Stimulated activated naive CD8-positive, alpha-beta T cell treated with anti-CD3 and anti-CD28 coated beads, Interleukin-15, amount 100 ng/mL, for 72 hours (primary cell): ENCODE results near the gene SPG11.
"Not testable (repeated sequence)": the region's sequence is repeated elsewhere in the genome, so short reads cannot be mapped to it uniquely, and the experiment has no call there.

Experiments
- ATAC-seq: fragments of 150-1000 bp; cut with Tn5 transposase; 2 replicates; pipeline ENCODE4 v1.10.0; 2021; ENCODE audit warnings: mild to moderate bottlenecking, moderate library complexity
- DNase-seq, 2 donors: peaks; one replicate each; pipeline ENCODE4 v3.0.0; 2021 to 2022
- H3K27ac Mint-ChIP-seq, 2 donors: one replicate each; pipeline ENCODE4 v1.8.0; 2022; ENCODE audit warnings: mild to moderate bottlenecking in 2 of 2, mixed read lengths in 2 of 2, moderate library complexity in 2 of 2
- H3K27me3 Mint-ChIP-seq: one replicate; pipeline ENCODE4 v1.8.0; 2022; ENCODE audit warnings: mixed read lengths
- H3K4me1 Mint-ChIP-seq: one replicate; pipeline ENCODE4 v1.8.0; 2022; ENCODE audit warnings: mild to moderate bottlenecking, mixed read lengths
- H3K4me3 Mint-ChIP-seq, 2 donors: one replicate each; pipeline ENCODE4 v1.8.0; 2022; ENCODE audit warnings: mild to moderate bottlenecking in 2 of 2, mixed read lengths in 2 of 2, moderate library complexity in 1 of 2
- H3K9me3 Mint-ChIP-seq, 2 donors: one replicate each; pipeline ENCODE4 v1.8.0; 2022; ENCODE audit warnings: mixed read lengths in 2 of 2

Gene SPG11, protein sequence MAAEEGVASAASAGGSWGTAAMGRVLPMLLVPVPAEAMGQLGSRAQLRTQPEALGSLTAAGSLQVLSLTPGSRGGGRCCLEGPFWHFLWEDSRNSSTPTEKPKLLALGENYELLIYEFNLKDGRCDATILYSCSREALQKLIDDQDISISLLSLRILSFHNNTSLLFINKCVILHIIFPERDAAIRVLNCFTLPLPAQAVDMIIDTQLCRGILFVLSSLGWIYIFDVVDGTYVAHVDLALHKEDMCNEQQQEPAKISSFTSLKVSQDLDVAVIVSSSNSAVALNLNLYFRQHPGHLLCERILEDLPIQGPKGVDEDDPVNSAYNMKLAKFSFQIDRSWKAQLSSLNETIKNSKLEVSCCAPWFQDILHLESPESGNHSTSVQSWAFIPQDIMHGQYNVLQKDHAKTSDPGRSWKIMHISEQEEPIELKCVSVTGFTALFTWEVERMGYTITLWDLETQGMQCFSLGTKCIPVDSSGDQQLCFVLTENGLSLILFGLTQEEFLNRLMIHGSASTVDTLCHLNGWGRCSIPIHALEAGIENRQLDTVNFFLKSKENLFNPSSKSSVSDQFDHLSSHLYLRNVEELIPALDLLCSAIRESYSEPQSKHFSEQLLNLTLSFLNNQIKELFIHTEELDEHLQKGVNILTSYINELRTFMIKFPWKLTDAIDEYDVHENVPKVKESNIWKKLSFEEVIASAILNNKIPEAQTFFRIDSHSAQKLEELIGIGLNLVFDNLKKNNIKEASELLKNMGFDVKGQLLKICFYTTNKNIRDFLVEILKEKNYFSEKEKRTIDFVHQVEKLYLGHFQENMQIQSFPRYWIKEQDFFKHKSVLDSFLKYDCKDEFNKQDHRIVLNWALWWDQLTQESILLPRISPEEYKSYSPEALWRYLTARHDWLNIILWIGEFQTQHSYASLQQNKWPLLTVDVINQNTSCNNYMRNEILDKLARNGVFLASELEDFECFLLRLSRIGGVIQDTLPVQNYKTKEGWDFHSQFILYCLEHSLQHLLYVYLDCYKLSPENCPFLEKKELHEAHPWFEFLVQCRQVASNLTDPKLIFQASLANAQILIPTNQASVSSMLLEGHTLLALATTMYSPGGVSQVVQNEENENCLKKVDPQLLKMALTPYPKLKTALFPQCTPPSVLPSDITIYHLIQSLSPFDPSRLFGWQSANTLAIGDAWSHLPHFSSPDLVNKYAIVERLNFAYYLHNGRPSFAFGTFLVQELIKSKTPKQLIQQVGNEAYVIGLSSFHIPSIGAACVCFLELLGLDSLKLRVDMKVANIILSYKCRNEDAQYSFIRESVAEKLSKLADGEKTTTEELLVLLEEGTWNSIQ (N-terminal part only)

DNA sequence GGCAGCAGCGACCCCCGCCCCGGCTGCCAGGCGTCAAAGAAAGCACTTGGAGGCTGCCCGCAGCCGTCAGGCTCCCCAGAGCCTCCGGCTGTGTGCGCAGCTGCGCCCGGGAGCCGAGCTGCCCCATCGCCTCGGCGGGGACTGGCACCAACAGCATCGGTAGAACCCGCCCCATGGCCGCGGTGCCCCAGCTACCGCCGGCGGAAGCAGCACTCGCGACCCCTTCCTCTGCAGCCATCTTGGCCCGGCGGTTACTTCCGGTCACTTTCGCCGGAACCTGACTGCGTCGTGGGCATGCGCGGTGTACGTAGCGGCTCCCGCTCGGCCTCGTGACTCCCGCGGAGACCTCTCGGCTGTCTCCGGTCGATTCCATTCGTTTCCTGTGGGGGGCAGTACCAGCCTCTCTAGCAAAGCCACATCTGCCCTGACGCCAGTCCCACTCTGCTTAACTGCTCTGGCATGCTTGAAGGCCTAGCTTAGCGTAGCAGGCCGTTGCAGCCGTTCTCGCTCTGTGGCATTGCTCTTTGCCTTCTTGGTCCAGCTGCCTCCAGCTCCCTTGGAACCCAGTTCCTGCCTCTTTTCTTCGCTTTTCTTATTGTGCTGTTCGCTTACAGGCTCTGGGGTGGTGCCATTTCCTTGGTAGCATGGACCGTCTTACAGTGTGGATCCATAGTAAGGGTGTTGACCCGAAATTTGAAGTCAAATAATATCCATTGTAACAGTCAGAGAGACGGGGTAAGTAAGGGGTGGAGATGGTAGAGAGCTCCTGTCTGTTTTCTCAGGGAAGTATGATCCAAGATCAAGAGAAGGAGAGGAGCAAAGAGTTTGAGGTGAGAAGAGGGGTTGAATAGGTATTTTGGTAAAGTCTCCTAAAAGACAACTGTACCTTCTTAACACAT, at the start of gene SPG11:
SPG11 (minus strand) TSS at position 253 of the 899 bp plus-strand sequence; CDS start at position 238, 15 bp downstream.
- Mint-ChIP-seq H3K27ac (peak within 1 kb of the TSS; percentile 97 to 99), H3K4me3 (peak within 1 kb of the TSS; percentile 85 to 95), H3K9me3 (no peaks in the 10 kb centered on the region), H3K4me1 (peaks cover 68% of the 10 kb centered on the region), H3K27me3 (no peaks in the 10 kb centered on the region)
- peak; percentile 97 to 98 for DNase-seq
- ATAC-seq: peak; percentile 91

DNA sequence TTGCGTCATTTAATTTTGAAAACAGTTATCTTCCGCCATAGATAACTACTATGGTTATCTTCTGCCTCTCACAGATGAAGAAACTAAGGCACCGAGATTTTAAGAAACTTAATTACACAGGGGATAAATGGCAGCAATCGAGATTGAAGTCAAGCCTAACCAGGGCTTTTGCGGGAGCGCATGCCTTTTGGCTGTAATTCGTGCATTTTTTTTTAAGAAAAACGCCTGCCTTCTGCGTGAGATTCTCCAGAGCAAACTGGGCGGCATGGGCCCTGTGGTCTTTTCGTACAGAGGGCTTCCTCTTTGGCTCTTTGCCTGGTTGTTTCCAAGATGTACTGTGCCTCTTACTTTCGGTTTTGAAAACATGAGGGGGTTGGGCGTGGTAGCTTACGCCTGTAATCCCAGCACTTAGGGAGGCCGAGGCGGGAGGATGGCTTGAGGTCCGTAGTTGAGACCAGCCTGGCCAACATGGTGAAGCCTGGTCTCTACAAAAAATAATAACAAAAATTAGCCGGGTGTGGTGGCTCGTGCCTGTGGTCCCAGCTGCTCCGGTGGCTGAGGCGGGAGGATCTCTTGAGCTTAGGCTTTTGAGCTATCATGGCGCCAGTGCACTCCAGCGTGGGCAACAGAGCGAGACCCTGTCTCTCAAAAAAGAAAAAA, 49.0 kb upstream of the SPG11 start:
- ATAC-seq: peak; percentile 49
- peaks cover 75% of the 10 kb centered on the region for H3K4me1 Mint-ChIP-seq
- peak; percentile 74 to 79 for DNase-seq

DNA sequence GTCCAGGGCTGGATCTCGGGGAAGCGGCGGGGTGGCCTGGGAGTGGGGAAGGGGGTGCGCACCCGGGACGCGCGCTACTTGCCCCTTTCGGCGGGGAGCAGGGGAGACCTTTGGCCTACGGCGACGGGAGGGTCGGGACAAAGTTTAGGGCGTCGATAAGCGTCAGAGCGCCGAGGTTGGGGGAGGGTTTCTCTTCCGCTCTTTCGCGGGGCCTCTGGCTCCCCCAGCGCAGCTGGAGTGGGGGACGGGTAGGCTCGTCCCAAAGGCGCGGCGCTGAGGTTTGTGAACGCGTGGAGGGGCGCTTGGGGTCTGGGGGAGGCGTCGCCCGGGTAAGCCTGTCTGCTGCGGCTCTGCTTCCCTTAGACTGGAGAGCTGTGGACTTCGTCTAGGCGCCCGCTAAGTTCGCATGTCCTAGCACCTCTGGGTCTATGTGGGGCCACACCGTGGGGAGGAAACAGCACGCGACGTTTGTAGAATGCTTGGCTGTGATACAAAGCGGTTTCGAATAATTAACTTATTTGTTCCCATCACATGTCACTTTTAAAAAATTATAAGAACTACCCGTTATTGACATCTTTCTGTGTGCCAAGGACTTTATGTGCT, 48.4 kb upstream of the SPG11 start:
- Mint-ChIP-seq H3K27ac (peak overlapping the region; percentile 99 to 100), H3K9me3 (no peaks in the 10 kb centered on the region), H3K4me3 (peak overlapping the region; percentile 97 to 98), H3K4me1 (peaks cover 69% of the 10 kb centered on the region), H3K27me3 (no peaks in the 10 kb centered on the region)
- ATAC-seq: peak; percentile 55
- peak; percentile 77 to 79 for DNase-seq

More for the DNA sequence above, 49.0 kb upstream of the SPG11 start:
- Mint-ChIP-seq H3K9me3 (no peaks in the 10 kb centered on the region), H3K27me3 (no peaks in the 10 kb centered on the region), H3K4me3 (peak overlapping the region; percentile 97 to 98), H3K27ac (peak overlapping the region; percentile 99 to 100)

DNA sequence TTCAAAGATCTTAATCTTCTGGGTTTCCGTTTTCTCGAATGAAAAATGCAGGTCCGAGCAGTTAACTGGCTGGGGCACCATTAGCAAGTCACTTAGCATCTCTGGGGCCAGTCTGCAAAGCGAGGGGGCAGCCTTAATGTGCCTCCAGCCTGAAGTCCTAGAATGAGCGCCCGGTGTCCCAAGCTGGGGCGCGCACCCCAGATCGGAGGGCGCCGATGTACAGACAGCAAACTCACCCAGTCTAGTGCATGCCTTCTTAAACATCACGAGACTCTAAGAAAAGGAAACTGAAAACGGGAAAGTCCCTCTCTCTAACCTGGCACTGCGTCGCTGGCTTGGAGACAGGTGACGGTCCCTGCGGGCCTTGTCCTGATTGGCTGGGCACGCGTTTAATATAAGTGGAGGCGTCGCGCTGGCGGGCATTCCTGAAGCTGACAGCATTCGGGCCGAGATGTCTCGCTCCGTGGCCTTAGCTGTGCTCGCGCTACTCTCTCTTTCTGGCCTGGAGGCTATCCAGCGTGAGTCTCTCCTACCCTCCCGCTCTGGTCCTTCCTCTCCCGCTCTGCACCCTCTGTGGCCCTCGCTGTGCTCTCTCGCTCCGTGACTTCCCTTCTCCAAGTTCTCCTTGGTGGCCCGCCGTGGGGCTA, 47.8 kb upstream of the SPG11 start, which contains the start of the genes B2M and PATL2:
B2M (plus strand) TSS at position 422 of the 647 bp plus-strand sequence; CDS start at position 452, 30 bp downstream.
PATL2 (minus strand) TSS at position 228 of the 647 bp plus-strand sequence. CDS start 34,833 bp downstream, outside the sequence.
- Mint-ChIP-seq H3K4me3 (peak within 1 kb of the TSS; percentile 97 to 98), H3K27me3 (no peaks in the 10 kb centered on the region), H3K9me3 (no peaks in the 10 kb centered on the region), H3K27ac (peak within 1 kb of the TSS; percentile 99 to 100), H3K4me1 (peaks cover 62% of the 10 kb centered on the region)
- peak; percentile 96 for DNase-seq
- ATAC-seq: peak; percentile 89

DNA sequence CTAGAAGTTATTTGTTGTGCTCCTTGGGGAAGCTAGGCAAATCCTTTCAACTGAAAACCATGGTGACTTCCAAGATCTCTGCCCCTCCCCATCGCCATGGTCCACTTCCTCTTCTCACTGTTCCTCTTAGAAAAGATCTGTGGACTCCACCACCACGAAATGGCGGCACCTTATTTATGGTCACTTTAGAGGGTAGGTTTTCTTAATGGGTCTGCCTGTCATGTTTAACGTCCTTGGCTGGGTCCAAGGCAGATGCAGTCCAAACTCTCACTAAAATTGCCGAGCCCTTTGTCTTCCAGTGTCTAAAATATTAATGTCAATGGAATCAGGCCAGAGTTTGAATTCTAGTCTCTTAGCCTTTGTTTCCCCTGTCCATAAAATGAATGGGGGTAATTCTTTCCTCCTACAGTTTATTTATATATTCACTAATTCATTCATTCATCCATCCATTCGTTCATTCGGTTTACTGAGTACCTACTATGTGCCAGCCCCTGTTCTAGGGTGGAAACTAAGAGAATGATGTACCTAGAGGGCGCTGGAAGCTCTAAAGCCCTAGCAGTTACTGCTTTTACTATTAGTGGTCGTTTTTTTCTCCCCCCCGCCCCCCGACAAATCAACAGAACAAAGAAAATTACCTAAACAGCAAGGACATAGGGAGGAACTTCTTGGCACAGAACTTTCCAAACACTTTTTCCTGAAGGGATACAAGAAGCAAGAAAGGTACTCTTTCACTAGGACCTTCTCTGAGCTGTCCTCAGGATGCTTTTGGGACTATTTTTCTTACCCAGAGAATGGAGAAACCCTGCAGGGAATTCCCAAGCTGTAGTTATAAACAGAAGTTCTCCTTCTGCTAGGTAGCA, 47.0 kb upstream of the SPG11 start:
- Mint-ChIP-seq H3K4me1 (peaks cover 55% of the 10 kb centered on the region), H3K9me3 (peaks cover 2 to 3% of the 10 kb centered on the region in 2 donors), H3K4me3 (peak overlapping the region; percentile 97 to 98), H3K27ac (peak overlapping the region; percentile 99 to 100), H3K27me3 (no peaks in the 10 kb centered on the region)
- DNase-seq (peak in 1 of 2 donors; percentile 55), ATAC-seq (peak; percentile 20)

DNA sequence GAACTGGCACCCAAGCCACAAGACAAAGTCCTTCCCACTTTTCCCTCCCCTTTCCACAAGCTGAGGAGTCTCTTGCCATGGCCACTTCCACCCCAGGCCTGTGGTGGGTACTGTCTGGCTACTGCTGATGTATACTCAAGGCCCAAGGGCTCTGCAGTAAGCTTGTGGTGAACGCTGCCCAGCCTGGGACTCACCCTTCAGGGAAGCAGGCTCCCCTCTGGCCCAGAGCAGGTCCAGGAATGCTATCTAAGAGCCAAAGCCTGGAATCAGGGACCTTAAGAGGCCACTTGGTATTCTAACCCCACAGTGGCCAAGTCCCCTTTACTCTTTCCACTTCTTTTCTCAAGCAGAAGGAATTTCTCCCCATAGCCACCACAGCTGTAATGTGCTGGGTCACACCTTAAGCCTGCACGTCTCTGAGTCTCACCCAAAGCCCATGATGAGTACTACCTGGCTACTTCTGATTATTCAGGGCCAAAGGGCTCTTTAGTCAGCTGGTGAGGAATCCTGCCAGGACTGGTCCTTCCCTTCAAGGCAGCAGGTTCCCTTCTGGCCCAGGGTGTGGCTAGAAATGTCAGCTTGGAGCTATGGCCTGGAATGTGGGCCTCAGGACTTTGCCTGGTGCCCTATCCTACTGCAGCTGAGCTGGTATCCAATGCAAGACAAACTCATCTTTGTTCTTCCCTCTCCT, 43.6 kb upstream of the SPG11 start:
- H3K4me1 Mint-ChIP-seq: peaks cover 35% of the 10 kb centered on the region
- no peak overlapping the region for H3K4me3 Mint-ChIP-seq
- no peak overlapping the region for H3K27ac Mint-ChIP-seq
- ATAC-seq: no peak
- H3K9me3 Mint-ChIP-seq: peaks cover 26 to 32% of the 10 kb centered on the region in 2 donors
- DNase-seq: no peak
- no peaks in the 10 kb centered on the region for H3K27me3 Mint-ChIP-seq

DNA sequence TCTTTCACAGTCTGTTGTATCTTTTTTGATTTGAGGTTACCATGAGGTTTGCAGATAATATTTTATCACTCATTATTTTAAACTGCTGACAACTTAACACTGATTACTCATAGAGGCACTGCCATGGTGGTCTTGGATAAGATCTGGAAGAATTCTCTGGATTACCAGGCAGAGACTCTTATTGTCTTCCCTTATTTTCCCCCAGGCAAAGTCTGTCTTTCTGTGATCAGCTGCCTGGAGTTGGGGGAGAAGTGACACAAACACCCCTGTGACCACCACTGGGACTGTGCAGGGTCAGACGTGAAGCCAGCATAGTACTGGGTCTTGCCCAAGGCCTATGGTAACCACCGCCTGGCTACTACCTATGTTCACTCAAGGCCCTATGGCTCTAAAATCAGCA, 42.9 kb upstream of the SPG11 start:
- DNase-seq: no peak
- ATAC-seq: no peak
- Mint-ChIP-seq H3K4me3 (no peak overlapping the region), H3K9me3 (peaks cover 28 to 38% of the 10 kb centered on the region in 2 donors), H3K27ac (no peak overlapping the region), H3K4me1 (peaks cover 28% of the 10 kb centered on the region), H3K27me3 (no peaks in the 10 kb centered on the region)

DNA sequence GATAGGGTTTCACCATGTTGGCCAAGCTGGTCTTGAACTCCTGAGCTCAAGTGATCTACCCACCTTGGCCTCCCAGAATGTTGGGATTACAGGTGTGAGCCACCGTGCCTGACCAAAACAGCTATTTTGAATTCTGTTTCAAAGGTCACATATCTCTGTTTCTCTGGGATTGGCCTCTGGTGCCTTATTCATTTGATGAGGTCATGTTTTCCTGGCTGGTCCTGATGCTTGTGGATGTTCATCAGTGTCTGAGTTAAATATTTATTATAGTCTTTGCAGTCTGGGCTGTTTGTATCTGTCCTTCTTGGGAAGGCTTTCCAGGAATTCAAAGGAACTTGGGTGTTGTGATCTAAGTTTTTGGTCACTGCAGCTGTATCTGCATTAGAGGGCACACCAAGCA, 42.5 kb upstream of the SPG11 start:
- no peak overlapping the region for H3K4me3 Mint-ChIP-seq
- no peaks in the 10 kb centered on the region for H3K27me3 Mint-ChIP-seq
- H3K4me1 Mint-ChIP-seq: peaks cover 25% of the 10 kb centered on the region
- no peak for DNase-seq
- H3K27ac Mint-ChIP-seq: no peak overlapping the region
- no peak for ATAC-seq
- peaks cover 29 to 38% of the 10 kb centered on the region in 2 donors for H3K9me3 Mint-ChIP-seq

DNA sequence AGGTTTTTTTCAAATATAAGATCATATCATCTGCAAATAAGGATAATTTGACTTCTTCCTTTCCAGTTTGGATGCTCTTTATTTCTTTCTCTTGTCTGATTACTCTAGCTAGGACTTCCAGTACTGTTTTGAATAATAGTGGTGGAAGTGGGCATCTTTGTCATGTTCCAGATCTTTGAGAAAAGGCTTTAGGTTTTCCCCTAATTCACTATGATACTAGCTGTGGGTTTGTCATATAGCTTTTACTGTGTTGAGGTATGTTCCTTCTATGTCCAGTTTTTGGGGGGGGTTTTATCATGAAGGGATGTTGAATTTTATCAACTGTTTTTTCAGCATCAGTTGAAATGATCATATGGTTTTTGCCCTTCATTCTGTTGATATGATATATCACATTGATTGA, 37.2 kb upstream of the SPG11 start:
- H3K9me3 Mint-ChIP-seq: peaks cover 47 to 53% of the 10 kb centered on the region in 2 donors
- H3K27me3 Mint-ChIP-seq, DNase-seq, H3K4me3 Mint-ChIP-seq: not testable (repeated sequence)
- H3K4me1 Mint-ChIP-seq: peaks cover 18% of the 10 kb centered on the region
- peak overlapping the region in 1 of 2 donors; percentile 8 for H3K27ac Mint-ChIP-seq
- peak; percentile 88 for ATAC-seq

DNA sequence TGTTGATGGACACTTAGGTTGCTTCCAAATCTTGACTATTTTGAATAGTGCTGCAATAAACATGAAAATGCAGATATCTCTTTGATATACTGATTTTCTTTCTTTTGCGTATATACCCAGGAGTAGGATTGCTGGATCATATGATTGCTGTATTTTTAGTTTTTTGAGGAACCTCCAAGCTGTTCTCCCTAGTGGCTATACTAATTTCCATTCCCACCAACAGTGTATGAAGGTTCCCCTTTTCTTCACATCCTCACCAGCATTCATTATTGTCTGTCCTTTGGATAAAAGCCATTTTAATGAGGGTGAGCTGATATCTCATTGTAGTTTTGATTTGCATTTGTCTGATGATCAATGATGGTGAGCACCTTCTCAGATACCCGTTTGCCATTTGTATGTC, 35.2 kb upstream of the SPG11 start:
- no peak overlapping the region for H3K27ac Mint-ChIP-seq
- no peak overlapping the region for H3K4me3 Mint-ChIP-seq
- H3K27me3 Mint-ChIP-seq: no peaks in the 10 kb centered on the region
- peaks cover 31 to 34% of the 10 kb centered on the region in 2 donors for H3K9me3 Mint-ChIP-seq
- DNase-seq (no peak), ATAC-seq (no peak)
- peaks cover 23% of the 10 kb centered on the region for H3K4me1 Mint-ChIP-seq

DNA sequence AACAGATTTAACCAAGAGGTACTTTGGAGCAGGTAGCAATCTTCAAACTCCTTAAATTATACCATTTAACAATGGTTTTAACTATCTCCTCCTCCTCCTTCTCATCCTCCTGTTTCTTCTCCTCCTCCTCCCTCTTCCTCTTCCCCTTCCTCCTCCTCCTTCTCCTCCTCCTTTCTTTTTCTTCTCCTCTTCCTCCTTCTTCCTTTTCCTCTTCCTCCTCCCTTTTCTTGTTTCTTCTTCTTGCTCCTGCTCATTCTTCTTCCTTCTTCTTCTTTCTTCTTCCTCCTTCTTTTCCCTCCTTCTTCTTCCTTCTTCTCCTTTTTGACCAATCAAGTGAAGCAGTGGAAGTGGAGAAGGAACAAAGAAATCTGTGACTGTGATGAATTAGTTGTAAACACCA, 33.6 kb upstream of the SPG11 start:
- no peak for DNase-seq
- no peak overlapping the region for H3K4me3 Mint-ChIP-seq
- H3K27me3 Mint-ChIP-seq: no peaks in the 10 kb centered on the region
- H3K27ac Mint-ChIP-seq: peak overlapping the region in 1 of 2 donors; percentile 19
- peaks cover 23% of the 10 kb centered on the region for H3K4me1 Mint-ChIP-seq
- ATAC-seq: no peak
- peaks cover 20 to 21% of the 10 kb centered on the region in 2 donors for H3K9me3 Mint-ChIP-seq

DNA sequence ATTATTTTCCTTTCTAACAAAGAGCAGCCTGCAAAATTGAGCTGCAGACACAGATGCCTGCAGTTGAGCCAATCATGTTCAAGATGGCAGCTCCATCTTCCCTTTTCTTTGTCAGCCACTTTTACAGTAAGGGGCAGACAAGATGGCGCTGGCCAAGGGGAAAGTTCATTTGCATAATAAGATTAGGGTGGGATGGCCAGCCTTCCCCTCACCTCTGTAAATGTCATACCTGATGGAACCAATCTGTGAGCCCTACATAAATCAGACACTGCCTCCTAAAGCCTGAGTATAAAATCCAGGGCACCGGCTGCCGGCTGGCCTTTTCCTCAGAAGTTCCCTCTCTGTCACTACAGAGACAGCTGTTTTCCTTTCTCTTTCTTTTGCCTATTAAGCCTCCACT, 31.8 kb upstream of the SPG11 start:
- H3K27ac Mint-ChIP-seq: peak overlapping the region in 1 of 2 donors; percentile 2
- H3K27me3 Mint-ChIP-seq: no peaks in the 10 kb centered on the region
- peaks cover 9 to 12% of the 10 kb centered on the region in 2 donors for H3K9me3 Mint-ChIP-seq
- no peak overlapping the region for H3K4me3 Mint-ChIP-seq
- peaks cover 16% of the 10 kb centered on the region for H3K4me1 Mint-ChIP-seq
- DNase-seq (no peak), ATAC-seq (no peak)
